DMS 273 treated with DMSO at 0.1 percent for 48 hours (cell line): ENCODE data around the gene UGT2A2.
"Not testable (repeated sequence)": the region's sequence is repeated elsewhere in the genome, so short reads cannot be mapped to it uniquely, and the experiment has no call there.

Experiments
- DNase-seq: peaks from one replicate; lab custom pipeline; 2025; lab: John Stamatoyannopoulos, UW

UGT2A2 gene

DNA sequence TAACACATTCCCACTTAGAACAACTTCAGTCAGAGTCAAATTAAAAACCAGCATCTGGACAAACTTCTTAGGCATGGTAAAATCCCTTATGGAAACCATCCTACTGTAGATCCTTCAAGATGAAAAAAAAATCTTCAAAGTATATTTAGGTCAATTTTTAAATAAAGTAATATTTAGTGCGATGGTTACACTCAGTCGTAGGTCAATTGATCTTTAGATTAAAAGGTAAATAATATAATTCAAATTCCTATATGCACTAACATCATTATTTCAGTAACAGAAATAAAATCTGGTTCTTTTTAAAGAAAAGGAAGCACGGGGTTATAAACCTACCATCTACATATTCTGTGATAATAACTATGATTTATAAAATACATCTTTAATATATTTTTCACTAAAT is at the start of gene UGT2A2:
TSS of gene UGT2A2 (minus strand) at position 101 of the 400 bp plus-strand sequence. CDS start at position 99, 2 bp downstream.
- DNase-seq, result no peak

DNA sequence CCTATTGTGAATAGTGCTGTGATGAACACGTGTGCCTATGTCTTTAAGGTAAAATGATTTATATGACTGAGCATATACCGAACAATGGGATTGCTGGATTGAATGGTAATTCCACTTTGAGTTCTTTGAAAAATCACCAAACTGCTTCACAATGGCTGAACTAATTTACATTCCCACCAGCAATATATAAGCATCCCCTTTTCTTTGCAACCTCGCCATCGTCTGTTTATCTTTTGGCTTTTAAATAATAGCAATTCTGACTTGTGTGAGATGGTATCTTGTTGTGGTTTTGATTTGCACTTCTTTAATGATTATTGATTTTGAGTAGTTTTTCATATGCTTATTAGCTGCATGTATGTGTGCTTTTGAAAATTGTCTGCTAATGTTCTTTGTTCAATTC is 45.4 kb upstream of the UGT2A2 start:
- no peak for DNase-seq

DNA sequence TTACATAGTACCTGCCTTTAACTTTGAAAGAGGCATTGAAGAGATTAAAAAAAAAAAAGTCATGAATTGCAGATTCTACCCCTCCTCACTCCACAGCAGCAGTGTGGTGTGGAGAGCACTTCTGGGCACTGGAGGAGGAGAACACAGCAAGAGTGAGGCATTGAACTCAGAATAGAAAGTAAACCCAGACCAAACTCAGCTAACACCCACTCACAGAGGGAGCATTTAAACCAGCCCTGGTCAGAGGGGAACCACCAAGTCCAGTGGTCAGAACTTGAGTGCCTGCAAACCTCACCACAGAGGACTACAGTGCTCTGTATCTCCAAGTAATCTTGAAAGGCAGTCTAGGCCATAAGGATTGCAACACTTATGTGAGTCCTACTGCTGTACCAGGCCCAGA is 29.2 kb upstream of the UGT2A2 start:
- DNase-seq, result no peak

DNA sequence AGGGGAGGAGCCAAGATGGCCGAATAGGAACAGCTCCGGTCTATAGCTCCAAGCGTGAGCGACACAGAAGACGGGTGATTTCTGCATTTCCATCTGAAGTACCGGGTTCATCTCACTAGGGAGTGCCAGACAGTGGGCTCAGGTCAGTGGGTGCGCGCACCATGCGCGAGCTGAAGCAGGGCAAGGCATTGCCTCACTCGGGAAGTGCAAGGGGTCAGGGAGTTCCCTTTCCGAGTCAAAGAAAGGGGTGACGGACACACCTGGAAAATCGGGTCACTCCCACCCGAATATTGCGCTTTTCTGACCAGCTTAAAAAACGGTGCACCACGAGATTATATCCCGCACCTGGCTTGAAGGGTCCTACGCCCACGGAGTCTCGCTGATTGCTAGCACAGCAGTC is 24.6 kb upstream of the UGT2A2 start:
- DNase-seq, result not testable (repeated sequence)

DNA sequence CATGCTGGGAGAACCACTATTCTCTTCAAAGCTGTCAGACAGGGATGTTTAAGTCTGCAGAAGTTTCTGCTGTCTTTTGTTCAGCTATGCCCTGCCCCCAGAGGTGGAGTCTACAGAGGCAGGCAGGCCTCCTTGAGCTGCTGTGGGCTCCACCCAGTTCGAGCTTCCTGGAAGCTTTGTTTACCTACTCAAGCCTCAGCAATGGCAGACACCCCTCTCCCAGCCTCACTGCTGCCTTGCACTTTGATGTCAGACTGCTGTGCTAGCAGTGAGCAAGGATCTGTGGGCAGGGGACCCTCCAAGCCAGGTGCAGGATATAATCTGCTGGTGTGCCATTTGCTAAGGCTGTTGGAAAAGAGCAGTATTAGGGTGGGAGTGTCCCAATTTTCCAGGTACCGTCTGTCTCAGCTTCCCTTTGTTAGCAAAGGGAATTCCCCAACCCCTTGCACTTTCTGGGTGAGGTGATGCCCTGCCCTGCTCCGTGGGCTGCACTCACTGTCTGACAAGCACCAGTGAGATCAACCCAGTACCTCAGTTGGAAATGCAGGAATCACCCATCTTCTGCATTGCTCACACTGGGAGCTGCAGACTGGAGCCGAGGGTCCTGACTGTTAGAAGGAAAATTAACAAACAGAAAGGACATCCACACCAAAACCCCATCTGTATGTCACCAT is 21.8 kb upstream of the UGT2A2 start:
- not testable (repeated sequence) for DNase-seq

DNA sequence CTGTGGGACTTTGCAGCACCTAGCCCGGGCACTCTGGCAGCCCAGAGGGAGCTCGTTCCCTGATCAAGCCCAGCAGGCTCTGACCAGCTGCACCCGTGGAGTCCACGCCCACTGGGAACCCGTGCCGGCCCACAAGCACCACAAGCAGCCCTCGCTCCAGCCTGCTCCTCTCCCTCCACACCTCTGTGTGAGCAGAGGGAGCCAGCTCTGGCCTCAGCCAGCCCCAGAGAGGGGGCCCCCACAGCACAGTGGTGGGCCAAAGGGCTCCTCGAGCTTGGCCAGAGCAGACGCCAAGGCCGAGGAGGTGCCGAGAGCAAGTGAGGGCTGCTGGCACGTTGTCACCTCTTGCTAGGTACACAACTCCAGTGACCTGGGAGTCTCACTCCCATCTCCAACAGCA is 18.7 kb upstream of the UGT2A2 start:
- no peak for DNase-seq

DNA sequence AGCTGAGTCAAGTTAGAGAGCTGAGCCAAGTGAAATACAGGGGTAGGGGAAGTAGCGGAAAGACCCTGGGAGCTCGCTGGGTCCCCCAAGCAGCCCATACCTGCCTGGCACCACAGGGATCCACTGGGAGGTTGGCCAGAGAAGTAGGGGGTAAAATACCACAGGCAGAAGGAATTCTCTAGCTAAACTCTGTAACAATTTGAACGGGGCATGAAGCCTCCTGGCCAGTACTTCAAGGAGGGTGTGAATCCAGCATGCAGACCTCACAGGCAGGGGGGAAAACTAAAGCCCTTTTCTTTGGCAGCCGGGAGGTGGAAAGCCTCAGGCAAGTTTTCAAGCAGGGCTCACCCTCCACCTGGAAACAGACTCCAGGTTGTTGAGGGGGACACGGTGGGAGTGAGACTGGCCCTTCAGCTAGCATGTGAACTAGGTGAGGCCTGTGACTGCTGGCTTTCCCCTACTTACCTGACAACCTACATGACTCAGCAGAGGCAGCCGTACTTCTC is 17.3 kb upstream of the UGT2A2 start:
- DNase-seq, result no peak

DNA sequence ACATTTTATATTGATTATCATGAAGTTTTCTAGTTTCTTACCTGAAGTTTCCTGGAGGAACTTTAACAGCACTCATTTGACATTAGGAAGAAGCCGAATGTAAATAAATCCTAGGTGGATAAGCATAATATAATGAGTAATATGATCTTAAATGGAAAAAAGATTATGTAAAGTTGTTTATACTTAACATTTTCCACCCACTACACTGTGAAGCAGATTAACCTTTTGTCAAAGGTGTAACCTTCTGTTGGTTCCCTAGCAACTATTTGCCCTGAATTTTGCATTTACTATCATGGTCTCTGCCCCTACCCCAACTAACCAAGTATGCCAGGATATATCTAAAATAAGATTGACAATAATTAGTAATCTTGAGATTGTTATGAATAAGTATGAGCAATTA is 13.7 kb upstream of the UGT2A2 start, which contains the start of gene UGT2A1:
TSS of gene UGT2A1 (minus strand) at position 101 of the 400 bp plus-strand sequence. CDS start 5,603 bp downstream, outside the sequence.
- no peak for DNase-seq

DNA sequence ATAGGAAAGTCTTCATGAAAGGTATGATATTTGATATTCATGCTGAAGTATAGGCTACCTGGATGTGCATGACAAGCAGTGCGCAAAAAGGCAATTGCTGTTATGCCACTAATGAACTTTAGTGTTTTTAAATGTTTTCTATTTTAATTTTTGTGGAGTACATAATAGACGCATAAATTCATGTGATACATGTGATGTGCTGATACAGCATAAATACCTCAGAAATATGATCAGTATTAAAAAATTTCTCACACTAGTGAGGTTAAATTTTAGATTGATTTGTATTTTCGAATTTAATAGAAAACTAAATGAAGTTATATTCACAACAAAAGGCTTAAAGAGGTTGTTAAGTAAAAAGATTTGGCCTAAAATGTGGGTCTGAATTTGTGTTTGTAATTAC is 11.4 kb upstream of the UGT2A2 start:
- no peak for DNase-seq

DNA sequence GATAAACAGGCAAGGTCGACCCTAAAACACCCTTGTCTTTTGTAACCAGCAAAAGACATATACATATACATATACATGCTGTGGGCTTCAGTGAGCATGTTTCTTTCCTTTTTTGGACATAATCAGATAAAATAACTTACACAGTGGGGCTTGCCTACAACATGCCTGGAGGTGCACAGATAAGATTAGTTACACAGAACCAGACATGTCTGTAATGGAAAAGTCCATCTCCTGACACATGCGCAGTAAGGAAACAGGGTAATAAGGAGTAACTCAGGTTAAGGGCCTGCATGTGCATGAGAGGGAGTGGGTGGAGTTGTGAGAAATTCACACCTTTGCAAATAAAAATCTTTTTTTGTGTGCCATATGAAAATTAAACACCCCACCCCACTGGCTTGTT is 10.2 kb upstream of the UGT2A2 start:
- DNase-seq, result no peak

DNA sequence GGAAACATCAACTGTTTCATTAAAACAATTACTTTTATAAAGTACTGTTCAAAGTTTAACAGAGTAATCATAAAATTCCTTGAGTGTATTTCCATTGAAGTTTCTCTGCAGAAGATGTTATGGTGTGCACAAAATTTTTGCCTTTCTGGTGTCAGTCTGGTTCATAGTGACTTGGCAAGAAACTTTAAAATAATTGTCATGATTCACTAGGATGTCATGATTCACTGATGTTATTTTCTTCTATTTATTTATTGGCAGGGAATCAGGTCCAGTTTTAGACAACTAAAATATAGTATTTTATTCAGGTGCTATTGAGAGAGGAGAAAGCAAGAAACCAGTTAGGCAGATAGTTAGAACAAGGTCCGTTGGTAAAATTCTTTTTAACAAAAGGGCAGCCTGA is 9.8 kb upstream of the UGT2A2 start:
- DNase-seq, result no peak

DNA sequence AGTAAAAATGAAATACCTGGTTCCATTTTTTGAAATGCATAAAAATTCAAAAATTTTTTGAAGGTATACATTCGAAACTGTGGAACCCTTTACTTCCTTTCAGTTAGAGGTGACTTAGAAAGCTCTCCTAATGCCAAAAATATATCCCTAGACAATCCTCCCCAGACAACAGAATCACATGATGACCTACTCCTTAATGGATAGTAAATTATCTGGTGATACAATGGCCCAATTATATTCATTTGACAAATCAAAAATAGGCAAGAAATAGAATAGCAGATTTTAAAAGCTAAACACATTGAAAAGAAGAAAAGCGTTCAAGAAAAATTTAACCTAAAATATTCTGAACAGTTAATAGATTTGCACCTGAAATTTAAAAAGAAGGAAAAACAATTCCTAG is 3.5 kb upstream of the UGT2A2 start:
- DNase-seq, result no peak

DNA sequence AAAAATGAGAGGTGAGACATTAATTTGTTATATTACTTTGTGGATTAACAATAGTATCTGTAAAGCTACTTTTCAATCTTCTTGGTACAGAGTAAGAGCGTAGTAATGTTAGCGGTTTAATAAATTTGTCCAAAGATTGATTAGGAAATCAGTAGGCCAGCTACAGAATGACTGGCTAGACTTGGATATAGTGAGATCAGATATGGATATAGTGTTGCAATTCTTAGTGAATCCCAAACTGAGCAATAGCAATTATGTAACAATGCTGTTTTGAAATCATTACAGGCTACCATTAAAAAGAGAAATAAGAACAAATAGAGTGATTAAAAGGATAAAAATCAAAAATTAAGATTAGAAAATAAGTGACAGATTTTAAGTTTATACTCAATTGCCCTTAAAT is 847 bp upstream of the UGT2A2 start:
- no peak for DNase-seq

DNA sequence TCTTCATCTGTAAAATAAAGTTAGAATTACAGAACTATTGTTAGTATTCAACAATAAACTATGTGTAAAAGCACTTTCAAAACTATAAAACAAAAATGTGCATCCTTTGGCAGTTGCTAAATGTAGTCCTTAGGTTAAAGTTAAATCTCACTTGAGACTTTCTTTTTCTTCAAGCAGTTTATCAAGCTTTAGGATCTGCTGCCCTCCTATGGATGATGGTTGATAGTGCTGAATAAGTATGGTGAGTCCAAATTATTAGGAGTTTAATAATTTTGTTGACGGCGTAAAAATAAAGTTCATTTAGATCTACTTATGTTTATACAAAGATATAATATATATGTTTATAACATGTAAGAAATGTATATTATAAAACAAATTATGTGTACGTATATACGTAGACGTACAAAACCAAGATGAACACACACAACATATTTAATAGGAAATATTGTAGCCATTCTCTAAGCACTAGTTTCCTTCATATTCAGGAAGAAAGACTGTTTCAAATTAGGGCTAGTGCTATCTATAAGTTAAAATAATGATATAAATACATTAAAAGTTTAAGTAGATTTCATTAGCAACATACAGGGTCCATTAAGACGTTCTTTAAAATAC is 22.3 kb downstream of the UGT2A2 start:
- DNase-seq, result no peak

DNA sequence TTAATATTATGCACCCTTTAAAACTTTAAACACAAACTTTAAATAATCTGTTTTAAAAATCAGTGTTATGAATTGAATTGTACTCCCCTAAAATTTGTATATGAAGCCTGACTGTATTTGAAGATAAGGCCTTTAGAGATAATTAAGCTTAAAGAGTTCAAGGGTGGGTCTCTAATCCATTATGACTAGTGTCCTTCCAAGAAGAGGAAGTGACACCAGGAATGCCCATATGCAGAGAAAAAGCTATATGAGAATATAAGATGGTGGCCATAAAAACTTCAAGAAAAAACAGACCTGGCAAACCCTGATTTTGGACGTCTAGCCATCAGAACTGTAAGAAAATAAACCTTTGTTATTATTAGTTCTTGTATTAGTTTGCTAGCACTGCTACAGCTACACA is 29.0 kb downstream of the UGT2A2 start:
- DNase-seq, result no peak

DNA sequence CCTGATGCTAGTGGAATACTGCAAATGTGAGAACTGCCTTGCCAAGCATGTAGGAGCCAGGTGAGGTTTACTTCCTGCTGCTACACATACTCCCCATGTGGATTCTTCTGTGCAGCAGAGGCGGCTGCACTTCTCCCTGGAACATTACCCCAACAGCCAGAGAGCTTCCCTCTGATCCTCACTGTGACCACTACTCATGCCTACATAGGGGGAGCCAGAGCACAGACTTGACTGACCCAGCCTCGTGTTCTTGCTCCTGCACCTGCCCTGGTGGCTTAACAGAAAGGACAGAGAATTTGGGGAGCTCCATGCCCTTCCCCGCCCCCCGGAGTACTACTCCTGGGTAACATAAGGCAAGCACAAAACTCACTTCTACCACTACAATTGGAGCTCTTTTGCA is 38.4 kb downstream of the UGT2A2 start:
- DNase-seq, result no peak

DNA sequence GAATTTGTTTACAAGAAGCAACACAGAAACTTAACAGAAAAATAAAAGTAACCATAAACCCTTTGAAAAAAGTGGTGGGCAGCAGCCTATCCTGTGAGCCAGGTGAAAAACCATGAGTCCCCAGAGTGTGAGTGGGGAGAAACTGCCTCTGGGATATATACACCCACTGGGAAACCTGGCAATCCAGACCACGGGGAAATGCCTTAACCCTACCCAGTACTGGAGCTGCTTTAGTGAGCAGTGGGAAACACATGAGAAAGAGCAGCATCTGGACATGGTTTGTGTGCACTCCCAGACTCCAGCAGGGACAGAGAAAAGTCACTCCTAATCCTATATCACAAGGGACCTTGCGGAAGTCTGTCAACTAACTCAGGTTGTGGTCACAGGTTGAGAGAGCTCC is 39.4 kb downstream of the UGT2A2 start:
- DNase-seq, result no peak

DNA sequence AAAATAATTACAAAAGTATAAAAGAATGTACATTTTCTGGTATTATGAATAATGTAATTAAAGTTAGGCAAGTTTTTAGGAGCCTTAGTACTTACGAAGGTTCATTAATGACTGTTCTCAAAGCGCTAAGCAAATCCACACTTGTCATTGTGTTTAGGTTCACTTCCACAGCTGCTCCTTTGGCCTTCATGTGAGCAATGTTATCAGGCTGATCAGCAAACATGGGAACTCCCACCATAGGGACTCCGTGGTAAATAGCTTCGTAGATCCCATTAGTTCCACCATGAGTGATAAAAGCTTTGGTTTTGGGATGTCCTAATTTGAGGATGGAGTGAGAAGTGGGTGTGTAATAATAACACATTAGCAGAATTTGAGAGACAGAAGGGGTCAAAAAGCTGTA is 45.1 kb downstream of the UGT2A2 start:
- DNase-seq, result no peak

DNA sequence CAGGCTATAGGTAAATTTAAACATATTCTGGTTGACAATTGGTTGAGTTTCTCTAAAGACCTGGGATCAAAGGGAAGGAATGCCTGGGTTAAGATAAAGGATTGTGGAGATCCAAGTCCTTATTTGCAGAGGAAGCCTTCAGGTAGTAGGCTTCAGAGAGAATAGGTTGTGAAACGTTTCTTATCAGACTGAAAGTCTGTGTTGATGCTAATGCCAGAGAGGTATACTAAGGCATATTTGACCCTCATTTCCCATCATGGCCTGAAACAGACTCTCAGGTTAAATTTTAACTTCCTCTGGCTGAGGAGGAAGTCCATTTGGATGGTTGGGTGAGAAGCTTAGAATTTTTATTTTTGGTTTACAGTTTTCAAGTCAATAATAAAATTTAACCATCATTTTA is 48.1 kb downstream of the UGT2A2 start:
- no peak for DNase-seq

DNA sequence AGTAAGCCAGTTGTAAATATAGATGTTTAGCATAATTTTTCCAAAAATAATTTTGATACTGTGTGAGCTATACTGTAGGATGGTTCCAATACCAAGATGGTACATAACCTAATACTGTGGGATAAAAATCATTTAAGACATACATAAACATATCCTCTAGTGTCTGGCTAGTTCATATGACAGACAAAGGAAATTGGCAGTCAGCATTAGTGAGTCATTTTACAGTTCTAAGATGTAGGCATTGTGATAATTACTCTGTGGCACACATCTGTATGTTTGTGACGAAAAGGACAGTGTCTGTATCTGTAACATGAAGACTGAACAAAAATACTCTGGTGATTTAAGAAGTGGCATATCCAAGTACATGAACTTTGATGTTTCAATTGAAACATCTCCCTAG is 49.6 kb downstream of the UGT2A2 start:
- no peak for DNase-seq

DNA sequence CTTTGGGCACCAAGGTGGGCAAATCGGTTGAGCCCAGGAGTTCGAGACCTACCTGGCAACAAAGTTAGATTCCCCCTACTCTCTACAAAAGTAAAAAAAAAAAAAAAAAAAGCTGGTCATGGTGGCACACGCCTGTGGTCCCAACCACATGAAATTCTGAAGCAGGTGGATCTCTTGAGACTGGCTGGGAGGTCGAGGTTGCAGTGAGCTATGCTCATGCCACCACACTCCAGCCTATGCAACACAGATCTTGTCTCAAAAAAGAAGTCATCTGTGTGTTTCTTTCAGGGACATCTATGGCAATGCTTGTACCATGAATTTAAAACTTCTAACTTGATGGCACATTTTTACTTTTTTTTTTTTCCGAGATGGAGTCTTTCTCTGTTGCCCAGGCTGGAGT is 55.3 kb downstream of the UGT2A2 start:
- no peak for DNase-seq

DNA sequence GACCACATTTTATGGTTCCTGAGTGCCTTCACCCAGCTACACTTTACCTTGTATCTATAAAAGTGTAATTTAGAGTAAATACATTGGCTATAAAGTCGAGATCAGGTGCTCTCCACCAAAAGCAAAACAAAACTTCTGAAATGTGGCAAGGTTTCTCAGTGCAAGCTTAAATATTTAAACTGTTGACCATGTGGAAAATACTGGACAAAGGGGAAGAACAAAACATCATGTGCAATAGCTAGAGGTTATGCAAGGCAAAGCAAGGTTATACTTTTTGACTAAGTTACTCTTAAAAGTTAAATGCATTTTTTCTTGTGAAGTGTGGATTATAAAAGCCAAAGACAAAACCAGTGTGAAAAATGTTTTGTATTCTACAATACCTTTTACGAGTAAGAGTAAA is 55.9 kb downstream of the UGT2A2 start:
- no peak for DNase-seq

DNA sequence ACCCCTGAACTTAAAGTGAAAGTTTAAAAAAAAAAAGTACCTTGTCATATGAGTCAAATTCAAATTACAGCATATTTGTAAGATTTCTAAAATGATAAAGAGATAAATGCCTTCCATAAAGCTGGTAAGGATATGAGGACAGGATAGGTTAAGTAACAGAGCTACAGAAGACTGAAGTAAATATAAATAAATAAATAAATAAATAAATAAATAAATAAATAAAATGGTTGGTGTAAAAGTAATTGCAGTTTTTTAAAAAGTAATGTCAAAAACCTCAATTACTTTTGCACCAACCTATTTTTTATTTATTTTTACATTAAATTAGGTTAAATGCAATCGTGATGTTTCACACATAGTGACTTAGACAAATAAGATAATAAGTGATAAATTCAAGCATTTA is 62.2 kb downstream of the UGT2A2 start:
- DNase-seq, result no peak
